ENCODE results near the gene TSPAN18.

TSPAN18 gene

DNA sequence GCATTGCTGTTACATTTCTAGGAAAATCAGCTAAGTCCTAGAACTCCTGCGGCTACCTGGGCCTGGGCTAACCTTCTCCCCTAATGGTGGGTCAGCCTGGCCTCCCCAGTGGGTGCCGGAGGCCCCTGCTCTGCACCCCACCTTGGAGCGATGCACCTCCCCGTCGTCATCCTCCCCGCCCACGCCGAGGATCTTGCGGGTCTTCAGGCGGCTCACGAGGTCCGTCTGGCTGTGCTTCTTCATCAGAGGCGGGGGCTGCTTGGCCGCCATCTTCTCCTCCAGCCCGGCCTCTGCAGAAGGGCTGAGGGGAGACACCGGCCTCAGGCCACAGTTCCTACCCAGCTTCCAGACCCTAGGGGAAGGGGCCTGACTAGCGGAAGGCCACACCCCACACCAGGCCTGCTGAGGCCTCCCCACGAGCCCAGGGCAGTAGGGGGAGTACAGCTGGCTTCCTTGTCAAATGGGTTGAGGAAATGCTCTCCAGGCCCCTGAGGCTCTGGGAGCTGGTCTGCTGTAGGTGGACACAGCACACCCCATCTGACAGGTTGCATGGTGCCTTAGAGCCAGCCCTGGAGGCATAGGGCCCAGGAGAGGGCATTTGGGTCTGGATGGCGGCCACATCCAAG lies 211.4 kb downstream of the TSPAN18 start:
- no peak for DNase-seq (ENCODE audit: low read depth in 1 of 2, low spot score in 1 of 2)

DNA sequence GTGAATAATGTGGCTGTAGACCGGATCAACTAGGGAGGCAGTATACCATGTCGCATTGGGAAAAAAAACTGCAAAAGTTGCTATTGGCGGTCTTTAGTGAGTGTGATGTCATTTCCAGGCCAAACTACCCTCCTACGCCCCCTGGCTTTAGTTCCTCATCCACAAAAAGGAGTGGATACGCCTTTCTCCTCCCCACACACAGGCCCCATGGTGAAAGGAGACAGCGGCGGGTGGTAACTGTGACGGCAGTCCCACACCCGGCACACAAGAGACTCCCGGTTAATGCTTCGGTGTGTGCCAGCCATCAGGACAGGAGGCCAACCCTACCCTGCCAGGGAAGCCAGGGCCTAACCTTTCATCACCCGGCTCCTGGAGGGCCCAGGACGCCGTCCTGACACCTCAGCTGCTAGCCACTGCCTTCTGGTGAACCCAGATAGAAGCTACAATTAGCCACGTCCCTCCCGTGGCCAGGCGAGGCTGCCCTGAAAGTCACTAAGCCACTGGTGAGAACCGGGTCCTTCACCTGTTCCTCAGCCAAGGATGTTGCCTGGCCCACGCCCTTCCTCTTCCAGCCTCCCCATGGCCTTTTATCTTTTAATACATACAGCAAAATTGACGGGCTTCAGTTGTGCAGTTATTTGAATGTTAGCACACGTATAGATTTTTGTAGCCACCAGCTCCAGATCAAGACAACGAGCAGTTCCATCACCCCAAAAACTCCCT lies 213.1 kb downstream of the TSPAN18 start:
- no peak for DNase-seq (ENCODE audit: low read depth in 1 of 2, low spot score in 1 of 2)

DNA sequence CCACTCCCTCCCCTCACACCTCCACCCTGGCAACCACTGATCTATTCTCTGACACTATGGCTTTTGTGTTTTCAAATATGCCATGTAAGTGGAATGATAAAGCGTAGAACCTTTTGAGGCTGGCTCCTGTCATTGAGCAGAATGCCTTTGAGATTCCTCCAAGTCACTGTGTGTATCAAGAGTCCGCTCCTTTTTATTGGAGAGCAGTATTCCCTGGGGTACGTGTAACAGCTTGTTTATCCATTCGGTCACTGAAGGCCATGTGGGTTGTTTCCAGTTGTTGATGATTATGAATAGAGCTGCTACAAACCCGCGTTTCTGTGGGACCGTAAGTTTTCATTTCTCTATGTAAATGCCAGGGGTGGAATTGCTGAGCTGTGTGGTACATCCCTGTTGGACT lies 213.6 kb downstream of the TSPAN18 start:
- DNase-seq (ENCODE audit: low read depth in 1 of 2, low spot score in 1 of 2) = no peak

DNA sequence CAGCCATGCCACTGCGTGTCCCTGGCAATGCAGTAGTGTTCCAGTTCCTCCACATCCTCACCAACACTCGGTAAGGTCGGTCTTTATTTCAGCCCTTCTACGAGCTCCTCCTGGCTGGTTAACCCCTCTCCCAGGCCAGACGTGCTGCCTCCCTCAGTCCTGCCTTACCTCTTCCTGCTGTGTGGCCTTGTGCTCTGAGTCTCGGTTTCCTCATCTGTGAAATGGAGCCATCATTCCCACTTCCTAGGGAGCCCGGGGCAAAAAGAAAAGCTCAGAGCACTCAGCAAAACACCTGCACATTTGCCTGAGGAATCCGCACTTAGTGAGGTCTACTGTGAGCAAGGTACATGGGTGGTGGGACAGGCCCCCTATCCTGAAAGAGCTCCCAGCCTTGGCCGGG lies 214.1 kb downstream of the TSPAN18 start:
- no peak for DNase-seq (ENCODE audit: low read depth in 1 of 2, low spot score in 1 of 2)

DNA sequence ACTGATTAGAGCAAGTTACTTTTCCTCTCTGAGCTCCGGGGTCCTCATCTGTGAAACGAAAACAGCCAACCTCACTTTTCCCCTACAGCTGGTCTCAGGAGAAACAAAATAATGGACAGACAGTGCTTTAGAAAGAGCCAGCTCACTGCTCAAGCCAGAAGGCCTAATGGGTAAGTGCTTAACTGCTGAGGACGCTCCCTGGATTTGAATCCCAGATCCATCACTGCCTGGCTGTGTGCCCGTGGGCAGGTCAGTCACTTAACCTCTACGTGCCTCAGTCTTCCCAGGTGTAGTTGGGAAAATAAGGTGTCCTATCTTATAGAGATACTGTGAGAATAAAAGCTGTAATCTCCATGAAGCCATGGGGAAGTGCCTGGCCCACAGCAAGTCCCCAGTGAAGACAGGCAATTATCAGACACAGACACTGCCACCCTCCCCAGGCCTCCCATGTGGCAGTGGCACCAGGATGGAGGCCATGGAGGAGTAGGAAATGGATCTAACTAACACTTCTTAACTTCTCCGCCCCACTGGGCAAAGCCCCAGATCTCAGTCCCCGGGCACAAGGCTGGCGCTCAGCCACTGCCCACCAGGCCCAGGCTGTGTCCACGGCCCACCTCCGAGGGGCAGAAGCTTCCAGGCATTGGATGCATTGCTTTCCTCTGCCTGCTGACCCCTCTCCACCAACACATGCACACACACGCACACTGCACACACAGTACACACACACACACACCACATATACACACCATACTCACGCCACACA lies 214.7 kb downstream of the TSPAN18 start:
- no peak for DNase-seq (ENCODE audit: low read depth in 1 of 2, low spot score in 1 of 2)

DNA sequence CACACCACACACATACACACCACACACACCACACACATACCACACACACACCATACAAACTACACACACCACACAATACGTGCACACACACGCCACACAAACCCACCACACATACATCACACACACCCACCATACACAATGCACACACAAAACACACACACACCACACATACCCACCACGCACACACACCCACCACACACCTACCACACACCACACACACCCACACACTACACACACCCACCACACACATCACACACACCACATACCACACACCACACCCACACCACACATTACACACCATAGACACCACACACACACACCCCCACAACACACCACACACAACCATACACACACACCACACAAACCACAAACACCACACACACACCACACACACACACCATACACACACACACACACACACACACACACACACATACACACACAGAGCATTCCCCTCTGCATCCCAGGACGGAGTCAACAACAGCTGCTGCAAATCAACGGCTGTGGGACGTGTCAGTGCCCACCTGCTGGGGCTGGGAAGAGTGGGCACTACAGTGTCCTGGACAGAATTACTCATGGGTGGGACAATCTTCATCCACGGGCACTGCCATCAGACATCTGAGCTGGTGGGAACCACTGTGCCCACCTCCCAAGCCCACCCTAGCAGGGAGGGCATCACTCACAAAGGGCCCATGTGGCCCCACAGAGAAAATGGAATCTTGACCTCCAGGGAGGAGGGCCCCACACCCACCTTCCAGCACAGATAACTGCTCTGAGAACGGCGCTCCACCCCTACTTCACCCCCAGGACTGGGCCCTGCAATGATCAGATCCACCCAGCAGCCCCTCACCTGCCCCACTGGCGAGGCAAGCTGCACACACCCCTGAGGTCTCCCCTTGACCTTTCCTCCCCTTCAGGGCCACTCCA lies 215.5 kb downstream of the TSPAN18 start:
- DNase-seq (ENCODE audit: low read depth in 1 of 2, low spot score in 1 of 2) = no peak

DNA sequence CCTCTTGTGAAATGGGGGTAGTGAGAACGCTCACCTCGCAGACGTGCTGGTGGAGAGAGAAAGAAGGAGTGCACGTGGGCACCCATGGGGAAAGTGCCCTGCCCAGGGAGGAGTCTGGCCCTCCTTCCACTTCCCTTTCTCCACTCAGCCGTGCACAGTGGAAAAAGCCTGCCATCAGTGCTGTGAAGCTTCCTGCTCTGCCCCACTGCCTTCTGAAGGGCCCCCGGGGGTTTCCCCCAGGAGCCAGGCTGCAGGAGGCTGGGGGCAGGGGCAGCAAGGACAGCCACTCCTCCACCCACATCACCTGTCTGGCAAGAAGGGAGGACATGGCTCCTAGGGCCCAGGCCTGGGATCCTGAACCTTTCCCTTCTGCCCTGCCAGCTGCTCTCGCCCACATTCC lies 216.4 kb downstream of the TSPAN18 start:
- DNase-seq (ENCODE audit: low read depth in 1 of 2, low spot score in 1 of 2) = peak in 1 of 2 donors; percentile 18

DNA sequence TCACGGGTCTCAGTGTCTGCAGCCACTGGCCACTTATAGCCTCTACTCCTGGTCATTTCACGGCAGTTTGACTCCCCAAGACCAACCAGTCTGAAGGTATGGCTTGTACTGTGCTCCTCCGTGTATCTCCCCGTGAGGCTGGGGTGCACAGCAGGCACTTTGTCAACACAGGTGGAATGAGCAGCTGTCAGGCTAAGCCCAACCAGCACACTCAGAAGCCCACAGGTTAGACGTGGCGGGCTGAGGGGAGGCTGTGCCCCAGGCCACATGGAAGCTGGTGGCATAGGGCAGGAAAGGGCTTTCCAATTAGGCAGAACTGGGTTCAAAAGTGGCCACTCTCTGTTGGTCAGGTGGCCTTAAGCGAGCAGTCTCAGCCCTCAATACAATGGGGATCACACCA lies 216.9 kb downstream of the TSPAN18 start:
- DNase-seq (ENCODE audit: low read depth in 1 of 2, low spot score in 1 of 2) = no peak

DNA sequence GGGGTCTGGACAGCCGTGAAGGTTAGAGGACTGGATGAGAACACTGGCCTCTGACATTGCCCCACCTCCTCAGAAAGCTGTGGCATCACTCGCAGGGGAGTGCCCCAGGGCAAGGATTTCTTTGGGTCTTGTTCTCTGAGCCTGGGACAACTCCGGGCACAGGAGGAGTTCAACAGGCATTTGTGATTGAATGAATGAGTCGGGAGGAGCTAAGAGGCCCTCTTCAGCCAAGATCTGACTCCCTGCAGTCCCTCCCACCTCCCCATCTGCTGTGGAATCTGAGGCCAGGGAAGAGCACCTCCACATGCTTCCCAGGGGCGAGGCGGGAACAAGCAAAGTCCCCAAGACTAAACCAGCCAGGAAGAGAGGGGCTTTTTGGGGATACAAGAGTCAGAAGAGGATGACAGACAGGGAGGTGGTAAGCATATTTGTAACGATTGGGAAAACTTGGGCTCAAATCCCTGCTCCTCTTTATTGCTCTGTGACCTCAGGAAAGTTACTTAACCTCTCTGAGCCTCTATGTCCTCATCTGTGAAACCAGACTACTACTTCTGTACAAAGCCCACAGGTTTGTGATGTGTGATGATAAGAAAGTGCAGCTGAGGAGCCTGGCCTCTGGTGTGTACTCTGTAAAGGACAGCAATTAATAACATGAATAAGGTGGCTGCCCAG lies 217.6 kb downstream of the TSPAN18 start:
- DNase-seq (ENCODE audit: low read depth in 1 of 2, low spot score in 1 of 2) = no peak

DNA sequence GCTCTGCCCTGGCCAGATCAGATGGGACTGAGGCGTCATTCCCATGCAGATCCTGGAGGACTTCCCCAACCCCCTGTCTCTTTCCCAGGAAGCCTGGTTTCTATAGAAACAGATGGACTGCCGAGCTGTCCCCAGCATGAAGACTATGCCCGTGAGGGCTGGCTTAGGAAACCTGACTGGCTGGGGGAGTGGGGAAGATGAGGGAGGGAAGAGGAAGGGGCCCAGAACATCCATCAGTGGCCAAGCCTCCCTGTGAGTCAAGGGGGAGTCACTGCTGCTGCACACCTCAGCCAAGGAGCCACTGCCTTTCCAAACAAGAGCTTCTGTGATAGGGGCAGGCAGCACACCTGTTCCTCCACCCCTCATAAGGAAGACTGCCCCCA lies 218.1 kb downstream of the TSPAN18 start:
- DNase-seq (ENCODE audit: low read depth in 1 of 2, low spot score in 1 of 2) = no peak

DNA sequence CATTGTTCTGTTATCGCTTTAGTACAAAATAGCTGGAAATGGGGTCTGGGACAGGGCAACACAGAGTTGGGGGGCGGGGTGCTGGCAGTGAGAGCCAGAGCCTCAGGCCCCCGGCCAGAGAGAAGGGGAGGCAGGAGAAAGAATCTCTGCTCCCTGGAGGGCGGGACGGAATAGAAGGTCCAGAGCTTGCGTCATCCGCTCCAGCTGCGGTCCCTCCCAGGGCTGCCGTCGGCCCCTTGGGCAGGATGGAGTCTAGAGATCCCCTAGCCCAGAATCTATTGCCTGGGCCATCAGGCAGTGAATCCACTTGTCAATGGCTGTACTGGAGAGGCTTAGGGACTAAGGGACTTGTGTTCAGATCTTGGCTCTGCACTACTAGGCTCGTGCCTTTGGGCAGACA lies 218.9 kb downstream of the TSPAN18 start:
- DNase-seq (ENCODE audit: low read depth in 1 of 2, low spot score in 1 of 2) = no peak

DNA sequence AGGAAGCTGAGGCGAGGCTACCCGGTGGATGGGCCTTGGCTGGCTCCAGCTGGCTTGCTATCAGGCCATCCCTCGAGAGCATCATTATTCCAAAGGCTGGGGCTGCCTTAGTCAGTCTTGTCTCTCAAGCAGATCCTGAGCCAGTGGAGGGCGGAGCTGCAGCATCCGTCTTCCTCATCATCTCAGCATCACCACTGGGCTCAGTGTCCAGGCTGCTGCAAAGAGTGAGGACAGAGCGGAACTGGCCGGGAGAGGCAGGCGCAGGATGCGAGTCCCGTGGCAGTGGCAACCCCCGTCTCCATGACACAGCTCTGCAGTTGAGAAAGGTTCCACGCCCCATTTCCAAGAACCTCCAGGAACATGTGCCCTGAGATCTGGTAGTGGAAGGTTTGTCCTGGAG lies 219.5 kb downstream of the TSPAN18 start:
- no peak for DNase-seq (ENCODE audit: low read depth in 1 of 2, low spot score in 1 of 2)

DNA sequence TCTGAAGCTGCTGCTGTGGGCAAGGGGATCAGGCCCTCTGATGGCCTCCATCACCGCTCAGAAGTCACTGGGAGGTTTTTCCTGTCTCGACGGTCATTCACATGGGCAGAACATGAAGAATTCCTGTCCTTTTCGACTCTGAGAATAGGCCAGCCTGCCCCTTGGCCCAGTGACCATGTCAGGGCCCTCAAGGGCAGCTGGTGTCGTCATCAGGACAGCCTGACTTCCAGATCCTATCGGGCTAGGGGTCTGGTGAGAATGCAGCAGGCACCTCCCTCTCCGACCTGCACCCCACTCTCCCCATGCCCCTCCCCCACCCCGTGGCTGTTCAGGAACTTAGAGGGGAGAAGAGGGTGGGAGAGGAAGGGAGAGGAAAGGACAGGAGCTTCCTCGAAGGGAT lies 220.4 kb downstream of the TSPAN18 start:
- DNase-seq (ENCODE audit: low read depth in 1 of 2, low spot score in 1 of 2) = no peak

DNA sequence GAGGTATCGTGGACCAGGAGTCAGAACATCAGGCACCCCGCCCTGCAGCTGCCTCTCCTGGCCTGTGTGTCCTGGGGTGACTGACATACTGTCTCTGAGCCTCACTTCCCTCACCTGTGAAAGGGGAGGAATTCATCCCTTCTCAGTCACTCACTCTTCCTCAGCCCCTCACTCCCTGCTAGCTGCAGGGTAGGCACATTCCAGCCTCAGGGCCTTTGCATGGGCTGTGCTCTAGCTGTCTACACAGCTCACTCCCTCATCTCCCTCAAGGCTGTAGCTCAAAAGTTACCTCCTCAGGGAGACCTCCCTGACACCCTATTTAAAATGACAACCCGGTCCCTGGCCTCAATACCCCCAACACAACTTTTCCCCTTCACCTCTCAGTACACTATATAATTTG lies 221.4 kb downstream of the TSPAN18 start:
- DNase-seq (ENCODE audit: low read depth in 1 of 2, low spot score in 1 of 2) = no peak

DNA sequence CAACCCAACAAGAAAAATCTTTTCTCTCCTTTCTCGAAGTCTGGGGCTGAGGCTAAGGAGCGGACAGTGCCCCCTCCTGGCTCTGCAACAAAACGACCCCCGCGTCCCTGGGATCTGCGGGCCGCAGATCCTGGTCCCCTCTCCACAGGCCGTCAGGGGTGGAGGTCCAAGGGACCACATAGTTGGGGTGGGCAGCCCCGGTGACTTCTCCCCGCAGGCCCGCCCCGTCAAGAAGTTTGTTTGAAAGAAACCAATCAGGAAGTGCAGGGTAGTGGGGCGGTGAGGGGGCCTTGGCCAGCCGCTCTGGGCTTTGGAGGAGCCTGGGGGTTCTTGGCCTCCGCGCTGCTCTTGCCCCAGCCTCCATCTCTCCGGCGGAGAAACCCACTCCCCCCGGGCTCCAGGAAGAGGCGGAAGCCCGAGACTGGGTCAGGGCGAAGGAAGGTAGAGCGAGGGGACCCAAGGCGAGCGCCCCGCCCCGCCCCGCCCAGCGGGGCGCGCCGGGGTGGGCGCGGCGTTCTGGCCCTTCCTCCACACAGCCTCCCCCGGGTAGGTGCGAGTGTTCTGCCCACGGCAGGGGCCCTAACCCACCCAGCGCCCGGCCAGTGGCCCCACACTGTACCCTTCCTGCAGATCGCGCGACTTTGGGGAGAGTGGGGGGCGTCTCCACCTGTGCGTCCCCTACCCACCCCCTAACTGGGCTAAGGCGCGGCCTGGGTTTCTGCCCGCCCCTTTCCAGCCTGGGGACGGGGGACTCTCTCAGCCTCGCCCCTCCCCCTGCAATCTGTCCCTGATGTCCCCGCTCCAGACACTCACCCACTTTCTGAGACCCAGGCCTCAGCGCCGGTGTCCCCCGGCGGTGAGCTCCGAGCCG lies 222.6 kb downstream of the TSPAN18 start:
- DNase-seq (ENCODE audit: low read depth in 1 of 2, low spot score in 1 of 2) = no peak

DNA sequence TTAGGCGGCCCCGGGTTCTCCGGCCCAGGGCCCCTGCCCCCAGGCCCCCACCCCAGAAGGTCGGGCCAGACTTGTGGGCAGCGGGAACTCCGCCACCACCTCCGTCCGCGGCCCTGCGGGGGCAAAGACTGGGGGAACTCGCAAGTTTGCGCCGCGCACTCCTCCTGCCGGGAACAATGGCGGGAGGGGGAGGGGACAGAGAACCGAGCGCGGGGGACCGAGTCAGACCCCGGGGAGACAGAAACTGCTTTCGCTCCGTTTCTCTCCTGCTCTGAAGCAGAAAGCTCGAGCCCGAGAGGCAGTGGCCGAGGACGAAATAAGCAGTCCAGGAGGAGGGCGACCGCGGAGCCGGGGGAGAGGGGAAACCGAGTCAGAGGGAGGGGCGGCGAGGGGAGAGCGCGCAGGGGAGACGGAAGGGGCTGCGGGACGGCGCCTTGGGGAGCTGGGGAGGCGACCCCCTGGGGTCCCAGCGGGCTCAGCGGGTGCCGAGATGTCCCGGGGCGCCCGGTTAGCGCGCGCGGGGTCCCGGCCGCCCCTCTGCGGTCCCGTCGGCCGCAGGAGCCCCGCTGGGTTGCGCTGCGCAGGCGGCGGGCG lies 223.4 kb downstream of the TSPAN18 start:
- DNase-seq (ENCODE audit: low read depth in 1 of 2, low spot score in 1 of 2) = peak in 1 of 2 donors; percentile 11

DNA sequence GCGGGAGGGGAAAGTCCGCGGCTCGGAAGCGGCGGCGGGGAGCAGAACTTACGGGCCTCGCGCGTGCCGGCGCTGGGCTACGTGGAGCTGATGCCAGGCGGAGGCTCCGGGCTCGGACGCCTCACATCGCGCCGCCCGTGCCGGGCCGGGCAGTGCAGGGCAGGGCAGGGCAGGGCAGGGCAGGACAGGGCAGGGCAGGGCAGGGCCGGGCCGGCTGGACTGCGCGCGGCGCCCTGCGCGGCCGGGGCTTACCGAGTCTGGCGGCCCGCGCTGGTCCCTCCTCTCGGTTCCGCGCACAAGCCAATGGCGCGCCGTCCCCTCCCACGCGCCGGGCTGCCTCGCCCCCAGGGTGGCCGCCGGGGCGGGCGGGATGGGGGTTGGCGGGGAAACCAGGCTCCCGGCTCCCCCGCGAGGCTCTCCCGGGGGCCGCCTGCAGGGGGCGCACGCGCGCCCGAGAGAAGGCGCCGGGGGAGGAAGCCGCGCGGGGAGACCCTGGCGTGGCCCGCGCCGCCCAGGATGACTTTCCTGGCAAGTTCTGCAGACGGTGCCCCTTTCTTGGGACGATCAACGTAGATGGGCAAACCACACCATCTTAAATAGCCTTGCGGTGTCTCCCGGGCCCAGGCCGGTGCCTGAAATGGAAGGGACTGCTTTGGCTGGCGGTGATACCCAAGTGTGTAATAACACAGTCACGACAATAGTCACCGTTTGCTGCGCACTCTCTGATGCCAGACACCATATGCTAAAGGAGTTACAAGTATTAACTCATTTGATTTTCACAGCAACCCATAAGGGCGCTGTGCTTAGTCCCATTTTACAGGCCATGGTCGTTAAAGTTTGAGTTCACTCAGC lies 224.1 kb downstream of the TSPAN18 start, which contains the start of gene TP53I11:
Gene TP53I11 (minus strand): TSS at position 259 of the 852 bp plus-strand sequence. CDS start 12,548 bp downstream, outside the sequence.
- peak; percentile 27 to 43 for DNase-seq (ENCODE audit: low read depth in 1 of 2, low spot score in 1 of 2)

DNA sequence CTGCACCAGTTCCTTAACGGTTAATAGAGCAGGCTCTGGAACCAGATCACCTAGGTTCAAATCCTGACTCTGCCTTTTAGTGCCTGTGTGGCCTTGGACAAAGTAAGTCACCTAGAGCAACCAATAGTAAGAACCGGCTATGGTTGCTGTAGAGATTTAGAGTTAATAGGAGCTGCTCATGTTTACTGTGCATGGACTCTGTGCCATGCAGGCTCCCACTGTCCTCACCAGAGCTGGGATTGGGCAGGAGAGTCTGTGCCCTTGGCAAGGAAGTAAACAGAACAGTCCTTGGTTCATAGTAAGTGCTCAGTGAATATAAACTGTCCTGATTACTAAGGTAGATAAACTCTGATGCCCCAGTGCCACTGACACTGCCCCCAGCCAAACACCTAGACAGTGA lies 225.3 kb downstream of the TSPAN18 start:
- no peak for DNase-seq (ENCODE audit: low read depth in 1 of 2, low spot score in 1 of 2)
